Measurements from ENCODE around the gene ABR. TPM values are rescaled to one million over a fixed set of nuclear protein-coding genes. Genes with fewer than 3 reads are reported as not detected.

Gene ABR
- 32.7 and 65.4 TPM in 2 replicates for polyA plus RNA-seq (2011; rRNA removed)
- polyA minus RNA-seq (2011; rRNA and poly(A)+ RNA removed), result 72.9 and 76.6 TPM in 2 replicates

DNA sequence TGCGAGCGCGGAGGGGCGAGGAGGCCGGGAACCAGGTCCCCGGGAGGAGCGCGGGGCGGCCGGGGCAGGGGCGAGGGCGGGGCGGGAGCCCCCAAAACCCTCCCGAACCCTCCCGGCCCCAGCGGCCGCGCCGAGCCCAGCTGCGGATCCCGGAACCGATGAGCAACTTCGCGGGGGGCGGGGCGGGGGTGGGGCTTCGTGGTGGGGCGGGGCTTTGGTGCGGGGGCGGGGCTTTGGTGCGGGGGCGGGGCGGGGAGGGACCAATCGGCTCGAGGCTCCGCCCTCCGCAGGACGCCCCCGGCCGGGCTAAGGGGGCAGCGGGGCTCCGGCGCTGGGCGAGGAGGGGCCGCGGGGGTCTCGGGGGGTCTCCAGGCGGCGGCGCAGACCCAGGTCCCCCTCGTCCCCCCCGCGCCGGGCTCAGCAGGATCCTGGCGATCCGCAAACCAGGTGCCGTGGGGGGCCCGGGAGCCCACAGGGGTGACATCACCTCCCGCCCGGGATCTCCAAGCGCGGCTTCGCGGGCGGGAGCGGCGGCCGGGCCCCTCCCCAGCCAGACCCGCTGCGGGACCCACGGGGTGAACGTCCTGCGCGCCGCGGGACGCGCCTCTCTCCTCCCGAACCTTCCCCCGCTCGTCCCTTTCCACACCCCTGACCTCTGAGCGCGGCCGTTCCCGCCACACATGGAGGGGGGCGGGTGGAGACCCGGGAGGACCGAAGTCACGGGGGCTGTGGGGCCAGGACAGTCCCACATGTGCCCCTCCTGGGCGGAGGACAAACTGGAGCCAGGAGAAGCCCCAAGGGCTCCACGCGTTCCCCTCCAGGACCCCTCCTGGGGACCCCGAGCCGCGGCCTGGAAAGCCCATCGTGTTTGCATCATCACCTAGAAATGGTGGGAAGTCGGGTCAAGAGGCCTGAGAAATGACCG lies at the start of gene ABR:
ABR (minus strand) TSS at position 164 of the 925 bp plus-strand sequence. CDS start 254 bp downstream, outside the sequence.
- ChIA-PET CTCF (interaction anchor here (14.8 kb wide), 1 partner anchor 58 kb away, joined by 169 read pairs; no protein-coding TSS in a partner anchor), POLR2A (no interaction called here)
- TF ChIP-seq, protein P1, sequence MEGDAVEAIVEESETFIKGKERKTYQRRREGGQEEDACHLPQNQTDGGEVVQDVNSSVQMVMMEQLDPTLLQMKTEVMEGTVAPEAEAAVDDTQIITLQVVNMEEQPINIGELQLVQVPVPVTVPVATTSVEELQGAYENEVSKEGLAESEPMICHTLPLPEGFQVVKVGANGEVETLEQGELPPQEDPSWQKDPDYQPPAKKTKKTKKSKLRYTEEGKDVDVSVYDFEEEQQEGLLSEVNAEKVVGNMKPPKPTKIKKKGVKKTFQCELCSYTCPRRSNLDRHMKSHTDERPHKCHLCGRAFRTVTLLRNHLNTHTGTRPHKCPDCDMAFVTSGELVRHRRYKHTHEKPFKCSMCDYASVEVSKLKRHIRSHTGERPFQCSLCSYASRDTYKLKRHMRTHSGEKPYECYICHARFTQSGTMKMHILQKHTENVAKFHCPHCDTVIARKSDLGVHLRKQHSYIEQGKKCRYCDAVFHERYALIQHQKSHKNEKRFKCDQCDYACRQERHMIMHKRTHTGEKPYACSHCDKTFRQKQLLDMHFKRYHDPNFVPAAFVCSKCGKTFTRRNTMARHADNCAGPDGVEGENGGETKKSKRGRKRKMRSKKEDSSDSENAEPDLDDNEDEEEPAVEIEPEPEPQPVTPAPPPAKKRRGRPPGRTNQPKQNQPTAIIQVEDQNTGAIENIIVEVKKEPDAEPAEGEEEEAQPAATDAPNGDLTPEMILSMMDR (IDR thresholded peaks at IDR 0.05; ENCODE audit: insufficient read depth, low read depth, low read length), result no peak
- no peak for DNase-seq (ENCODE audit: low read depth)
- H3K27me3 ChIP-seq (ENCODE audit: control insufficient read depth, insufficient read depth, low read length), result no peaks in the 10 kb centered on the region
- no peaks in the 10 kb centered on the region for H3K36me3 ChIP-seq (ENCODE audit: control insufficient read depth, insufficient read depth, low read length)
- H3K4me3 ChIP-seq (ENCODE audit: low read depth, low read length), result peak within 1 kb of the TSS; percentile 67

DNA sequence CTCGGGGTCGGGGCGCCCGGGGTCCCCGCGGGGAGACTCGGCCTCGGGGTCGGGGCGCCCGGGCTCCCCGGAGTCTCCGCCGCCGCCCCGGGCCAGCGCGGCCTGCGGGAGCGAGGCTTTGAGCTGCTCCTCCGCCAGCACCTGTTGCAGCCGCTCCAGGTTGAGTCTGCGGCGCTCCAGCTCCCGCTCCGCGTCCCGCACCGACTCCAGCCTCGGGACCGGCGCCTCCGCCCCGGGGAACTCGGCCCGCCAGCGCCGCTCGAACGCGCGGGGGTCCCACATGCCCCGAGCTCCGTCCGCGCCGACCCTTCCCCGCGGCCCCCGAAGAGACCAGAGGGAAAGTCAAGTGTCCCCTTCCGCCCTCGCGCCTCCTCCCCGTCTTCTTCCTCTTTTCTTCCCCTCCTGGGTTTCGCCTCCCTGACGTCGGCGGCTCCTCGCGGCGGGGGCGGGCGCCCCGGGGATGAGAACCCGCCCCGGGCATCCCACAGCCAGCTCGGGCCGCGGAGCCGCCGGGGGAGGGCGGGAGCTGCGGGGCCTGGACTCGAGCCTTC lies 49.6 kb upstream of the ABR start:
- H3K36me3 ChIP-seq (ENCODE audit: control insufficient read depth, insufficient read depth, low read length), result no peaks in the 10 kb centered on the region
- TF ChIP-seq, protein P1 (IDR thresholded peaks at IDR 0.05; ENCODE audit: insufficient read depth, low read depth, low read length), result no peak
- peak overlapping the region; percentile 38 for H3K4me3 ChIP-seq (ENCODE audit: low read depth, low read length)
- ChIA-PET CTCF (interaction anchor here (0.7 kb wide), 1 partner anchor 51 kb away, joined by 3 read pairs; no protein-coding TSS in a partner anchor), POLR2A (no interaction called here)
- DNase-seq (ENCODE audit: low read depth), result no peak
- H3K27me3 ChIP-seq (ENCODE audit: control insufficient read depth, insufficient read depth, low read length), result peaks cover 25% of the 10 kb centered on the region

DNA sequence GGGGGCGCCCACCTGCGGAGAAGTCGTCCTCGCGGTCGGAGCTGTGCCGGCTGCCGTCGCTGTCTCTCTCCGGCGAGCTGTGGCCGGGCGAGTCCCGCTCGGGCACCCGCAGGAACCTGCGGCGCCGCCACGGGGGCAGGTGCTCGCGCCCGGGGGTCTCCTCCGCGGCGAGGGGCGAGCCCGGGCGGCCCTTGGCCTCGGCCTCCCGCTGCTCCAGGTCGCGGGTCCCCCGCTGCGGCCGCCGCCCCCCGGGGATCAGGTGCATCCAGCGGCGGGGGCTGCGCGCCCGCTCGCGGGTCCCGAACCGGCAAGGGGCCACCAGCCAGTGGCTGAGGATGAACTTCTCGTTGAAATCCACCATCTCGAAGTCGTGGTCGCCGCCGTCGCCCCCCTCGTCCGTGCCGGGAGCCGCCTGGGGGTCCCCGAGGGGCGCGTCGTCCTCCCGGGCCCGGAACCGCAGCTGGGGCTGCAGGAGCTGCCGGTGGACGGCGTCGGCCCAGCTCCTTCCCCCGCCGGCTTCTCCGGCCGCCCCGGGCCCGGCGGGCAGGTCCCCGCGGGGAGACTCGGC lies 49.1 kb upstream of the ABR start:
- Histone ChIP-seq H3K36me3 (ENCODE audit: control insufficient read depth, insufficient read depth, low read length) (no peaks in the 10 kb centered on the region), H3K4me3 (ENCODE audit: low read depth, low read length) (no peak overlapping the region), H3K27me3 (ENCODE audit: control insufficient read depth, insufficient read depth, low read length) (peaks cover 26% of the 10 kb centered on the region)
- TF ChIP-seq, protein P1 (IDR thresholded peaks at IDR 0.05; ENCODE audit: insufficient read depth, low read depth, low read length), result no peak
- no peak for DNase-seq (ENCODE audit: low read depth)
- CTCF ChIA-PET, result interaction anchor here (0.7 kb wide), 1 partner anchor 52 kb away, joined by 3 read pairs; no protein-coding TSS in a partner anchor
- POLR2A ChIA-PET, result no interaction called here

DNA sequence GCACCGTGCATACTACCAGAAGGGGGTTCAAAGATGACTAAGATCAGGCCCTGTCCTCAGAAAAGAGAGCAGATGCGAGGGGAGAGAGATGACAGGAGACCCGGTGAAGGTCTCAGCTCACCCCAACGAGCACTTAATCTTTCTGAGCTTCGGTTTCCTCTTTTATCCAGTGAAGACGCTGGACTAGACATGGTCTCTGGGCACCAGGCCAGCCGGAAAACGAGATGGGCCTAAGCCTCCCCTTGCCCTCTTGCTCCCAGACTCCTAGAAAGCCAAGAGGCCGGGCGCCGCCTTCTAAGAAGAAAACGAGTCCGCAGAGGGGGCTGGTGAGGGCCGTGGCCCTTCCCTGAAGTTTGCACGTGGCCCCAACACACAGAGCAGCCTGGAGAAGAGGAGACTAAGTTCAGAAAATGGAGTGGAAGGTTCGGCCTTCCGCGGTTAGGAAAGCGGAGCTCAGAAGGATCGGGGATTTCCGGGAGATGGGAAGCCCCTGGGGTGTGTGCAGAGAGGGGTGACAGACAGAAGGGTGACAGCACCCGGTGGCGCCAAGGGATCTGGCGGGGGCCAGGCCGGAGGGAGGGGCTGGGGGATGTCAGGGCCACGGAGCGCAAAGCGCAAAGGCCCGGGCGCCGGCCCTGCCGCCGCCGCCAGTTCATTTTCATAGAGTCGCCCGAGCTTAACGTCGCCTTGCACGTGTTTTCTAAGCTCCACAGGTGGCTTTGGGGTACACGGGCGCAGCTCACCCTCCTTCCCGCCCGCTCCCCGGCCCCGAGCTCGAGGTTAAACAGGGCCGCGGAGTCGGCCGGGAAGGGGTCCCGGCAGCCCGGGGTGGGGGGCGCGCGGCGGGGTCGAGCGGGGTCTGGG lies 48.4 kb upstream of the ABR start:
- Histone ChIP-seq H3K27me3 (ENCODE audit: control insufficient read depth, insufficient read depth, low read length) (peaks cover 26% of the 10 kb centered on the region), H3K36me3 (ENCODE audit: control insufficient read depth, insufficient read depth, low read length) (no peaks in the 10 kb centered on the region), H3K4me3 (ENCODE audit: low read depth, low read length) (no peak overlapping the region)
- ChIA-PET CTCF (interaction anchor here (0.7 kb wide), 1 partner anchor 53 kb away, joined by 3 read pairs; no protein-coding TSS in a partner anchor), POLR2A (no interaction called here)
- TF ChIP-seq, protein P1 (IDR thresholded peaks at IDR 0.05; ENCODE audit: insufficient read depth, low read depth, low read length), result no peak
- no peak for DNase-seq (ENCODE audit: low read depth)

All from BJ (cell line).